ENCODE measurements around the gene AFF3.

Gene AFF3

DNA sequence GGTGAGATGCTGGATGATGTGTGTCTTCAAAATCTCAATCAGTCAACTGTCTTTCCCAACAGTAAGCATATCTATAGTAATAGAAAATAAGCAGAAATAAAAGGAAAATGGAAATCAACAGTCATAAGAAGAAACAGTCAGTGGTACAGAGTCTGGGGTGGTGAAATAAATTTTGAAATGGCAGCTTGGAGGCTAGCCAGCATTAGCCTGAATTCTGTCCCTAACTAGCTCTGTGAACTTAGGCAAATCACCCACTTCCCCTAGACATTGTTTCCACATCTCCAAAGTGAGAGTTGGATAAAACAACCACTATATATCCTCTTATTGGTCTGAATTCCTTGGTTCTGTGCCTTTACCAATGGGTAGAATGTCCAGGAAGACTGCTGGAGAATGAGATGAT lies 462.9 kb downstream of the AFF3 start:
- Histone ChIP-seq H3K36me3 (ENCODE audit: control insufficient read depth in 1 of 2, insufficient read depth in 2 of 2, low read depth in 1 of 2, low read length in 2 of 2) (peaks cover 0 to 11% of the 10 kb centered on the region in 2 experiments), H3K9ac (ENCODE audit: low read length) (no peak overlapping the region), H4K91ac (ENCODE audit: low read length) (no peak overlapping the region), H3K23ac (ENCODE audit: low read length in 2 of 2) (no peak overlapping the region), H3K4me1 (ENCODE audit: control insufficient read depth, insufficient read depth, low read depth, low read length) (peaks cover 1% of the 10 kb centered on the region), H2BK5ac (ENCODE audit: low read depth, low read length, poor library complexity, severe bottlenecking) (no peak overlapping the region), H3K27me3 (ENCODE audit: control insufficient read depth in 1 of 2, insufficient read depth in 1 of 2, low read length in 2 of 2) (peaks cover 0 to 70% of the 10 kb centered on the region in 2 experiments), H4K8ac (ENCODE audit: low read length) (no peak overlapping the region), H3K18ac (ENCODE audit: low read depth in 1 of 2, low read length in 2 of 2) (no peak overlapping the region), H2BK120ac (ENCODE audit: low read depth, low read length) (no peak overlapping the region), H2AK5ac (ENCODE audit: low read length, severe bottlenecking) (no peak overlapping the region), H2BK12ac (ENCODE audit: low read length in 2 of 2) (no peak overlapping the region), H3K27ac (ENCODE audit: low read length, poor library complexity, severe bottlenecking) (no peak overlapping the region), H3K9me3 (ENCODE audit: control insufficient read depth, low read length) (no peaks in the 10 kb centered on the region), H3K4me3 (ENCODE audit: insufficient read depth in 1 of 2, low read depth in 1 of 2, low read length in 2 of 2) (no peak overlapping the region), H2AFZ (ENCODE audit: low read depth, low read length) (no peak overlapping the region), H3K79me1 (replicated peaks; ENCODE audit: low read length, poor library complexity, severe bottlenecking) (peaks cover 12% of the 10 kb centered on the region), H3K14ac (ENCODE audit: low read length in 2 of 2) (no peak overlapping the region), H2BK15ac (ENCODE audit: low read depth, poor library complexity, severe bottlenecking) (no peak overlapping the region), H3K4ac (ENCODE audit: low read depth in 1 of 2, low read length in 2 of 2) (no peak overlapping the region), H3K4me2 (ENCODE audit: low read length, poor library complexity, severe bottlenecking) (no peak overlapping the region)
- no peak for DNase-seq

DNA sequence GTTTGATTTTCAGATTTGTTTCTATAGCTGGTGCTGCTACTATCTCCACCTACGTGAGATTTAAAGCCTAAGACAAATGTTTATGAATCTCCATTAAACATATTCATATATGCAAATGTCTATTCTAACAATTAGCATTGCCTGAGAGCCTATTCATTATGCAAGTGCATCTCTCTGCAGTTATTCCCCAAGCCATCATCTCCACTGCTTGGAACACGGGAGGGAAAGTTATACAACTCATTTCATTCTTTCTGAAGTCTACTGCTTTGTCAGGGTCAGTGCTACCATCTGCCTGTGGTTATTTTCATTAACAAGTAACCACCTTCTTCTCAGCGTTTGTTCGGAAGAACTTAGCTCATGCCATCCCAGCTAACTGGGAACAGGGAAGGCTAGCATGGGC lies 463.8 kb downstream of the AFF3 start:
- 95% methylated on average over 3 of the region's 4 CpGs for WGBS
- H2AK5ac ChIP-seq (ENCODE audit: low read length, severe bottlenecking): no peak overlapping the region

DNA sequence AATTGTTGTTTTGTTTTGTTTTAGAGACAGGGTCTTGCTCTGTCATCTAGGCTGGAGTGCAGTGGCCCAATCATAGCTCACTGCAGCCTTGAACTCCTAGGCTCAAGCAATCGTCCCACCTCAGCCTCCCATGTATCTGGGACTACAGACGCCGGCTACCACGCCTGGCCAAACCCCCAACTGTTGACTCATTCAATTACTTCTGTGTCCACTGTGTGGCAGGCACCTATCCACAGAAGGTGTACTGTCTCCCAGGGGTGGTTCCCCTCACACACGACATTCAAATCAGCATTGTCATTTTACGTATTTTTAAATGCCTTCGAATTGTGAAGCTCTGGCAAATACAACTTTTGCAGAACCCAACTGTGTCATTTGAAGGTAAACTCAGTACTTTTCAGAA lies 464.6 kb downstream of the AFF3 start:
- H3K23ac ChIP-seq (ENCODE audit: low read length in 2 of 2): no peak overlapping the region
- no peak overlapping the region for H3K9ac ChIP-seq (ENCODE audit: low read length)
- H3K36me3 ChIP-seq (ENCODE audit: control insufficient read depth in 1 of 2, insufficient read depth in 2 of 2, low read depth in 1 of 2, low read length in 2 of 2): peaks cover 0 to 16% of the 10 kb centered on the region in 2 experiments
- H3K4me2 ChIP-seq (ENCODE audit: low read length, poor library complexity, severe bottlenecking): no peak overlapping the region
- peaks cover 20% of the 10 kb centered on the region for H3K79me1 ChIP-seq (replicated peaks; ENCODE audit: low read length, poor library complexity, severe bottlenecking)
- H2BK5ac ChIP-seq (ENCODE audit: low read depth, low read length, poor library complexity, severe bottlenecking): no peak overlapping the region
- no peak overlapping the region for H3K4ac ChIP-seq (ENCODE audit: low read depth in 1 of 2, low read length in 2 of 2)
- no peaks in the 10 kb centered on the region for H3K9me3 ChIP-seq (ENCODE audit: control insufficient read depth, low read length)
- no peak overlapping the region for H3K4me3 ChIP-seq (ENCODE audit: insufficient read depth in 1 of 2, low read depth in 1 of 2, low read length in 2 of 2)
- H4K8ac ChIP-seq (ENCODE audit: low read length): no peak overlapping the region
- WGBS: 95% methylated on average over 5 of the region's 7 CpGs
- H3K27ac ChIP-seq (ENCODE audit: low read length, poor library complexity, severe bottlenecking): no peak overlapping the region
- H2AFZ ChIP-seq (ENCODE audit: low read depth, low read length): no peak overlapping the region
- DNase-seq: no peak
- no peak overlapping the region for H2AK5ac ChIP-seq (ENCODE audit: low read length, severe bottlenecking)
- H4K91ac ChIP-seq (ENCODE audit: low read length): no peak overlapping the region
- no peak overlapping the region for H3K14ac ChIP-seq (ENCODE audit: low read length in 2 of 2)
- H2BK12ac ChIP-seq (ENCODE audit: low read length in 2 of 2): no peak overlapping the region
- H3K27me3 ChIP-seq (ENCODE audit: control insufficient read depth in 1 of 2, insufficient read depth in 1 of 2, low read length in 2 of 2): peaks cover 0 to 71% of the 10 kb centered on the region in 2 experiments
- H3K18ac ChIP-seq (ENCODE audit: low read depth in 1 of 2, low read length in 2 of 2): no peak overlapping the region
- H2BK120ac ChIP-seq (ENCODE audit: low read depth, low read length): no peak overlapping the region
- H3K4me1 ChIP-seq (ENCODE audit: control insufficient read depth, insufficient read depth, low read depth, low read length): peaks cover 1% of the 10 kb centered on the region
- no peak overlapping the region for H2BK15ac ChIP-seq (ENCODE audit: low read depth, poor library complexity, severe bottlenecking)

More for the DNA sequence above, 463.8 kb downstream of the AFF3 start:
- H3K36me3 ChIP-seq (ENCODE audit: control insufficient read depth in 1 of 2, insufficient read depth in 2 of 2, low read depth in 1 of 2, low read length in 2 of 2): peaks cover 0 to 16% of the 10 kb centered on the region in 2 experiments
- H3K23ac ChIP-seq (ENCODE audit: low read length in 2 of 2): no peak overlapping the region
- no peak overlapping the region for H3K4me3 ChIP-seq (ENCODE audit: insufficient read depth in 1 of 2, low read depth in 1 of 2, low read length in 2 of 2)
- H3K27ac ChIP-seq (ENCODE audit: low read length, poor library complexity, severe bottlenecking): no peak overlapping the region
- H3K14ac ChIP-seq (ENCODE audit: low read length in 2 of 2): no peak overlapping the region
- no peak overlapping the region for H3K4ac ChIP-seq (ENCODE audit: low read depth in 1 of 2, low read length in 2 of 2)
- H4K8ac ChIP-seq (ENCODE audit: low read length): no peak overlapping the region
- no peak overlapping the region for H3K4me2 ChIP-seq (ENCODE audit: low read length, poor library complexity, severe bottlenecking)
- H3K79me1 ChIP-seq (replicated peaks; ENCODE audit: low read length, poor library complexity, severe bottlenecking): peaks cover 20% of the 10 kb centered on the region
- DNase-seq: no peak
- no peak overlapping the region for H2BK5ac ChIP-seq (ENCODE audit: low read depth, low read length, poor library complexity, severe bottlenecking)
- no peak overlapping the region for H2AFZ ChIP-seq (ENCODE audit: low read depth, low read length)
- H2BK12ac ChIP-seq (ENCODE audit: low read length in 2 of 2): no peak overlapping the region
- no peak overlapping the region for H2BK15ac ChIP-seq (ENCODE audit: low read depth, poor library complexity, severe bottlenecking)
- no peak overlapping the region for H3K9ac ChIP-seq (ENCODE audit: low read length)
- H3K27me3 ChIP-seq (ENCODE audit: control insufficient read depth in 1 of 2, insufficient read depth in 1 of 2, low read length in 2 of 2): peaks cover 0 to 71% of the 10 kb centered on the region in 2 experiments
- no peak overlapping the region for H2BK120ac ChIP-seq (ENCODE audit: low read depth, low read length)
- H3K9me3 ChIP-seq (ENCODE audit: control insufficient read depth, low read length): no peaks in the 10 kb centered on the region
- no peak overlapping the region for H4K91ac ChIP-seq (ENCODE audit: low read length)
- H3K4me1 ChIP-seq (ENCODE audit: control insufficient read depth, insufficient read depth, low read depth, low read length): peaks cover 1% of the 10 kb centered on the region
- no peak overlapping the region for H3K18ac ChIP-seq (ENCODE audit: low read depth in 1 of 2, low read length in 2 of 2)

- H4K91ac ChIP-seq (ENCODE audit: low read length): no peak overlapping the region
- WGBS: 95% methylated on average over 12 of the region's 12 CpGs
- no peak overlapping the region for H3K4me2 ChIP-seq (ENCODE audit: low read length, poor library complexity, severe bottlenecking)
- no peak overlapping the region for H2AFZ ChIP-seq (ENCODE audit: low read depth, low read length)
- H3K4me3 ChIP-seq (ENCODE audit: insufficient read depth in 1 of 2, low read depth in 1 of 2, low read length in 2 of 2): no peak overlapping the region
- H3K9me3 ChIP-seq (ENCODE audit: control insufficient read depth, low read length): no peaks in the 10 kb centered on the region
- no peak overlapping the region for H2BK120ac ChIP-seq (ENCODE audit: low read depth, low read length)
- no peak for DNase-seq
- no peak overlapping the region for H2BK5ac ChIP-seq (ENCODE audit: low read depth, low read length, poor library complexity, severe bottlenecking)
- no peak overlapping the region for H3K14ac ChIP-seq (ENCODE audit: low read length in 2 of 2)
- H3K27ac ChIP-seq (ENCODE audit: low read length, poor library complexity, severe bottlenecking): no peak overlapping the region
- peaks cover 1% of the 10 kb centered on the region for H3K4me1 ChIP-seq (ENCODE audit: control insufficient read depth, insufficient read depth, low read depth, low read length)
- no peak overlapping the region for H4K8ac ChIP-seq (ENCODE audit: low read length)
- no peak overlapping the region for H2AK5ac ChIP-seq (ENCODE audit: low read length, severe bottlenecking)
- peaks cover 0 to 89% of the 10 kb centered on the region in 2 experiments for H3K27me3 ChIP-seq (ENCODE audit: control insufficient read depth in 1 of 2, insufficient read depth in 1 of 2, low read length in 2 of 2)
- H3K4ac ChIP-seq (ENCODE audit: low read depth in 1 of 2, low read length in 2 of 2): no peak overlapping the region
- H3K18ac ChIP-seq (ENCODE audit: low read depth in 1 of 2, low read length in 2 of 2): no peak overlapping the region
- H3K36me3 ChIP-seq (ENCODE audit: control insufficient read depth in 1 of 2, insufficient read depth in 2 of 2, low read depth in 1 of 2, low read length in 2 of 2): peaks cover 0 to 16% of the 10 kb centered on the region in 2 experiments
- peak overlapping the region in 1 of 2 experiments; percentile 73 for H3K23ac ChIP-seq (ENCODE audit: low read length in 2 of 2)
- H2BK12ac ChIP-seq (ENCODE audit: low read length in 2 of 2): no peak overlapping the region
- peaks cover 20% of the 10 kb centered on the region for H3K79me1 ChIP-seq (replicated peaks; ENCODE audit: low read length, poor library complexity, severe bottlenecking)
- no peak overlapping the region for H2BK15ac ChIP-seq (ENCODE audit: low read depth, poor library complexity, severe bottlenecking)
- H3K9ac ChIP-seq (ENCODE audit: low read length): no peak overlapping the region
These were observed 467.2 kb downstream of the AFF3 start for GRCh38 chr2:99675130-99675661.

Measured in mesenchymal stem cell (in vitro differentiated cells and primary cell).